Retinal pigment epithelial cell (primary cell): Measurements from ENCODE around the gene TOPAZ1.
"Not testable (repeated sequence)": the region's sequence is repeated elsewhere in the genome, so short reads cannot be mapped to it uniquely, and the experiment has no call there.

ENCODE experiments used
- DNase-seq: peaks from one replicate; pipeline ENCODE4 v3.0.0-alpha.2; 2010; ENCODE audit warnings: low read depth
- H3K4me3 ChIP-seq: 2 replicates; pipeline ENCODE4 v1.5.1; 2011; ENCODE audit warnings: mild to moderate bottlenecking, low read length, control low read depth, moderate library complexity
- CTCF ChIP-seq: conservative IDR thresholded peaks from 2 replicates; pipeline ENCODE4 v1.5.1; 2011; ENCODE audit warnings: low read depth, low read length, control low read depth, inconsistent platforms

The TOPAZ1 gene

GRCh38 chr3:44343421-44343820 is 101.7 kb downstream of the TOPAZ1 start:
- TF ChIP-seq CTCF = no peak
- DNase-seq = no peak
- no peak overlapping the region for H3K4me3 ChIP-seq

- H3K4me3 ChIP-seq, DNase-seq: not testable (repeated sequence)
Observed at GRCh38 chr3:44346590-44346989, 104.9 kb downstream of the TOPAZ1 start.

GRCh38 chr3:44348993-44349392 is 107.3 kb downstream of the TOPAZ1 start:
- TF ChIP-seq CTCF = no peak

GRCh38 chr3:44353355-44353924 is 111.8 kb downstream of the TOPAZ1 start:
- no peak for DNase-seq
- TF ChIP-seq CTCF = no peak
- H3K4me3 ChIP-seq = no peak overlapping the region

More at GRCh38 chr3:44348993-44349392, 107.3 kb downstream of the TOPAZ1 start:
- DNase-seq = no peak
- H3K4me3 ChIP-seq = no peak overlapping the region

- DNase-seq = peak; percentile 77
- H3K4me3 ChIP-seq = no peak overlapping the region
- TF ChIP-seq CTCF = no peak
Observed at GRCh38 chr3:44355362-44356033, 113.8 kb downstream of the TOPAZ1 start.

DNA sequence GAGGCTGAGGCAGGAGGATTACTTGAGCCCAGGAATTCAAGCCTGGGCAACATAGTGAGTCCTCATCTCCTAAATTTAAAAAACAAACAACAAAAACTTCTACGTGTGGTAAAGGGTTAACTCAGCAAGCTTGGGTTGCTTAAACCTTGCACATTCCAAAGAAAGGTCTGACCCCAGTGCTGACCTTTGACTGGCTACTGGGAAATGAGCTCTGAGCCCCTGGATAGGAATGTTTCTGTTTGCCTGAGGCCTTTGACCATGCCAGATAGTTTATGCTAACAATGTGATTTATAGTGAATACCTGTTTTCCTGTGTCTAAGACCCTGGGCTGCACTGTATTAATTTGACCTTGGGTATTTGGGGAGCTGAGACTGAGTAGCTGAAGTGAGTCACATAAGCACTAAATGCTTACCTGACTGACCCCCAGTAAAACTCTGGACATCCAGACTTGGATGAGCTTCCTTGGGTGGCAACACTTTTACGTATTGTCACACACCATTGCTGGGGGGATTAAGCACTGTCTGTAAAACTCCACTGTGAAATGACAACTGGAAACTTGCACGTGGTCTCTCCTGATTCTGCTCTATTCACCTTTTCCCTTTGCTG is 117.6 kb downstream of the TOPAZ1 start:
- no peak for TF ChIP-seq CTCF
- no peak for DNase-seq
- no peak overlapping the region for H3K4me3 ChIP-seq

- TF ChIP-seq CTCF = no peak
- no peak for DNase-seq
- no peak overlapping the region for H3K4me3 ChIP-seq
Observed at GRCh38 chr3:44363591-44363990, 121.9 kb downstream of the TOPAZ1 start.
